WERI-Rb-1 (cell line): ENCODE measurements around the gene KRTAP10-3.

Experiments
- DNase-seq: peaks from one replicate; pipeline ENCODE4 v3.0.0-alpha.2; 2020
- H3K27ac ChIP-seq: fragments of 250-450 bp; sonication (Bioruptor Pico); 2 replicates; pipeline ENCODE4 v1.5.1; 2020; ENCODE audit warnings: mild to moderate bottlenecking, moderate library complexity
- H3K27me3 ChIP-seq: fragments of 250-450 bp; sonication (Bioruptor Pico); 2 replicates; pipeline ENCODE4 v1.5.1; 2021; ENCODE audit warnings: mild to moderate bottlenecking, low read depth, moderate library complexity; ENCODE audit not compliant: insufficient read depth, severe bottlenecking
- H3K36me3 ChIP-seq: fragments of 250-450 bp; sonication (Bioruptor Pico); 2 replicates; pipeline ENCODE4 v1.5.1; 2020; ENCODE audit warnings: mild to moderate bottlenecking, moderate library complexity
- H3K4me3 ChIP-seq: 2 replicates; pipeline ENCODE4 v1.5.1; 2011; ENCODE audit warnings: low read depth, mild to moderate bottlenecking, control low read depth, low read length
- H3K9me3 ChIP-seq: fragments of 250-450 bp; sonication (Bioruptor Pico); 2 replicates; pipeline ENCODE4 v1.5.1; 2021; ENCODE audit warnings: mild to moderate bottlenecking, moderate library complexity; ENCODE audit not compliant: severe bottlenecking
- CTCF ChIP-seq: IDR thresholded peaks from 2 replicates; pipeline ENCODE4 v1.5.1; 2011; ENCODE audit warnings: low read depth, mild to moderate bottlenecking, control low read depth, inconsistent platforms, low read length

KRTAP10-3 gene

GRCh38 chr21:44521928-44522752 lies 36.5 kb downstream of the KRTAP10-3 start:
- Histone ChIP-seq H3K27ac (no peak overlapping the region), H3K36me3 (no peaks in the 10 kb centered on the region), H3K9me3 (peaks cover 31% of the 10 kb centered on the region), H3K4me3 (no peak overlapping the region), H3K27me3 (no peaks in the 10 kb centered on the region)
- TF ChIP-seq CTCF, result 0 out of 2 replicates have a peak, but pooled peaks have one; percentile 7
- peak; percentile 6 for DNase-seq

GRCh38 chr21:44521301-44521927 lies 37.2 kb downstream of the KRTAP10-3 start:
- no peak for TF ChIP-seq CTCF
- H3K36me3 ChIP-seq, result no peaks in the 10 kb centered on the region
- H3K9me3 ChIP-seq, result peaks cover 31% of the 10 kb centered on the region
- H3K27me3 ChIP-seq, result no peaks in the 10 kb centered on the region
- no peak overlapping the region for H3K27ac ChIP-seq
- peak; percentile 6 for DNase-seq
- H3K4me3 ChIP-seq, result no peak overlapping the region

DNA sequence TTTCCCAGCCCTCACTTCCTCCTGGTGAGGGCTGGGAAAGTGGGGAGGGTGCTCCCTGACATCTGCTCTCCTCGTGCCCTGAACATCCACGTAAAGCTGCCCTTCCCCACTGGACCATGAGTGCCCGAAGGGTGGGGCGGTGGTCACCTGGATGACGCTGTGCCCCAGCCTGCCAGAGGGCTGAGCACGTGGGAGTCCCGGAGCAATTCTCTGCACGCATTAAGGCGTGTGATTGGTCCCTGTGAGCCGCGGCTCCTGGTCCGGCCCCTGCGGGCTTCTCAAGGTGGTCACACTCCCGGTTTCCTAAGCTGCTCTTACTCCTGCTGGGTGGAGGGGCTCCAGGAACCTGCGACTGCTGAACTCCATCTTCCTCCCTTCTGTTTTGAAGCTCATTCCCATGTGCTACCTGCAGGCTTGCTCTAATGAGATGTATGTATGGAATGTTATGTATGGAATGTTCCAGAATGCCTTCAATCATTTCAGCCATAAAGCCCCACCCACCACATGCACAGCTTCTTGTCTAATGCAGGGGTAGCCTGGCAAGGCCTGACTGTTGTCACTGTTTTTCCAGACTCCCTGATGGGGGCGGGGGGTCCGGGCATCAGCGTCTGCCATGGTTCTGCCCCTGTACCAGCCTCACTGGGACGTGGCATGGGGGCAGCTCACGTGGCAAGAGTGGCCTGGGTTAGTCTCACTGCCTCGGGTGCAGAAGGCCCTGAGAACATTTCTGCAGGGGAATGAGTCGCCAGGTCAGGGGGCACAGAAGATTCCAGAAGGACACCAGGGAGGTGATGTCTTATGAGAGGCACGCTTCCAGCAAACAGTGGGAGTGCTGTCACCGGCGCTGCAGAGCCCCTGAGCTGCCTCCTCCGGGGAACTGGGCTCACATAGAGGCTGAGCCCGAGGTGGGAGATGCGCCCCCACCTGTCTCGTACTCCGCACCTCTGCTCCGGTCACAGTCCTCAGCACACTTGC lies 38.0 kb downstream of the KRTAP10-3 start:
- DNase-seq, result no peak
- no peak for TF ChIP-seq CTCF
- peaks cover 31% of the 10 kb centered on the region for H3K9me3 ChIP-seq
- no peaks in the 10 kb centered on the region for H3K36me3 ChIP-seq
- H3K4me3 ChIP-seq, result no peak overlapping the region
- no peaks in the 10 kb centered on the region for H3K27me3 ChIP-seq
- H3K27ac ChIP-seq, result no peak overlapping the region

DNA sequence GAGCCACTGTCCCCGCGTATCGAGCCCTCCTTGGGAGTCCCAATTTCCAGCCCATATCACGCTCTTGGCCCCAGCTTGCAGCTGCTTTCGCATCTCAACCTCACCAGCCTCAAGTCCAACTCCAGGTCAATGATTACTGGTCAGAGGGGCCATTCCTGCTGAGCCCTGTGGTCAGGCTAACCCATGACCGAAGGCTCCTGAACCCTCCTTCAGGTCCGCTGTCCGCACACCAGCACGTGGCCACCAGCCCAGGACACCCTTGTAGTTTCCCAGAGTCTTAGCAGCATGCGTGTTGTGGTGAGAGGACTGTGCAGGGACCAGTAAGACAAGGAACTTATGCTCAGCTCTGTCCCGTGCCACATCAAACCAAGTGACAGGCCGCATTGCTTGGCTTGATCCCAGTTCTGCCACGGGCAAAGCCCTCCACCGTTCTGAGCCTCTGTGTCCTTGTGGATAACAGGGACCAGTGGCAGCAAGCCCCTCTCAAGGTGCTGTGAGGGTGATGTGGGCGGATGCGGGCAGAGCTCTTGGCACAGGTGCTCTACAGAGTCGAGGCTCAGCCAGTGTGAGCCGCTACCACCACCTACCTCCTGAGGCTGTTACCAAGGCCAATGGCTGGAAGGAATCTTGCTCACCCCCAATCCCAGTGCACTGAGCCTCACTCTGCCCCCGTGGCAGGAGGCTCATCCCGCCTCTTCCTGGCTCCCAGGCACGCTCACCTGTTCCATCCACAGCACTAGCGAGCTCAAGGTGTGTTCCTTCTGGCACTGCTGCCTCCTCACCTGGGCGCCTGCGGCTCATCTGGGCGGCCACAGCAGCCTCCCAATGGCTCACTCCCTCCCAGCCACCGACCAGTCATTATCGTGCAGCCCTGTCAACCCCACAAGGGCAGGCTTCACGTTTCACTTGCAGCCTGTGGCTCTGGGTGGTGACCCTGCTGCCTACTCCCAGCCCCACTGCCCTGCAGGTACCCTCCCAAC lies 39.0 kb downstream of the KRTAP10-3 start:
- Histone ChIP-seq H3K27ac (no peak overlapping the region), H3K9me3 (peaks cover 24% of the 10 kb centered on the region), H3K4me3 (no peak overlapping the region), H3K36me3 (no peaks in the 10 kb centered on the region), H3K27me3 (no peaks in the 10 kb centered on the region)
- TF ChIP-seq CTCF, result no peak
- DNase-seq, result no peak

- H3K27ac ChIP-seq, result no peak overlapping the region
- no peak for TF ChIP-seq CTCF
- H3K36me3 ChIP-seq, result no peaks in the 10 kb centered on the region
- no peak for DNase-seq
- no peak overlapping the region for H3K4me3 ChIP-seq
- no peaks in the 10 kb centered on the region for H3K27me3 ChIP-seq
- peaks cover 15% of the 10 kb centered on the region for H3K9me3 ChIP-seq
Observed at GRCh38 chr21:44518686-44519085, 39.9 kb downstream of the KRTAP10-3 start.
